Measurements from ENCODE around the gene GIT2.

GIT2 gene

GRCh38 chr12:109968801-109969200 is 27.4 kb downstream of the GIT2 start:
- DNase-seq (ENCODE audit: low read depth), result no peak

- no peak for DNase-seq (ENCODE audit: low read depth)
Measured at GRCh38 chr12:109968032-109968420, 28.1 kb downstream of the GIT2 start.

DNA sequence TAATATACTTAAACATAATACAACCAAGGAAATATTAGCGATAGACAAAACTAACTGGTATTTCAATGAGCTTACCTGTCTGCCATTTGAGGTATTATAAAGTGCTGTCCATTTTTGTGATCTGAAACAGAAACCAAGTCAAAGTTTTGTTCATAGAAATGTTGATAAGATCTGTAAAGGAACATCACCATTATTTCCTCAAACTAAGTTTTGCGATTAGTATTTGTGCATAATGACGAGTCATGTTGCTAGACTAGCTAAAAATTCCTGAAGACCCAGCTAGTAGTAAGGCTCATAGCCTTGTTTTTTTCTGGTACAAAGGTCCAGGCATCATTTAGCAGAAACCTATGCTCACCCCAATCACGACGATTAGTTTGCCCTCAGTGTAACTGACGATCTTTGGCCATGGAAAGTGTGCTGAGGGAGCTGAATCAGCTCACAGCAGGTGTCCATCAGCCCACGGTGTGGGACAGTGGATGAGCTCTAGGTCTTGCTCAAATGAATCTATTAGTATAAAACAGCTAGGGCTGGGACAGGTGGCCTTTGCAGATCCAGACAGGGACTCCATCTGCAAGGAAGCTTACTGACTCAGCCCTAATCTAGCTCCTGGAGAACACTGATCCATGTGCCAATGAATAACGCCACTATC is 28.7 kb downstream of the GIT2 start:
- DNase-seq (ENCODE audit: low read depth), result no peak

GRCh38 chr12:109966546-109966945 is 29.6 kb downstream of the GIT2 start:
- no peak for DNase-seq (ENCODE audit: low read depth)

- DNase-seq (ENCODE audit: low read depth), result peak; percentile 23
Measured at GRCh38 chr12:109963743-109964429, 32.3 kb downstream of the GIT2 start.

DNA sequence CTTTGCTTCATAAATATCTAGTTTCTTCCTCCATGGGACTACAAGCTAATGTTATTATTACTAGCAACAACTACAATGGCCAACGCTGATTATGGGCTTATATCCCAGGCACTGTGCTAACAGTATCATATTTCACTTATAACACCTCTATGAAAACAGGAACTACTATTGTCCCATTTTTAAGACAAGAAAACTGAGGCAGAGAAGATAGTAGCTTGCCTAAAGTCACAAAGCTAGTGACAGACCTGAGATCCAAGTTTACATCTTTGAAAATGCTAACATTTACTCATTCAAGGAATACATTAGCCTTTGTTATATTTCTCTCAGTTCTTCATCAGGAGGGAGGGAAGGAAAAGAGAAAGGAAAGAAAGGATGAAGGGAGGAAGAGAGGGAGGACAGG is 32.8 kb downstream of the GIT2 start:
- no peak for DNase-seq (ENCODE audit: low read depth)

GRCh38 chr12:109962398-109962797 is 33.8 kb downstream of the GIT2 start:
- no peak for DNase-seq (ENCODE audit: low read depth)

GRCh38 chr12:109961612-109962011 is 34.6 kb downstream of the GIT2 start:
- DNase-seq (ENCODE audit: low read depth), result no peak

GRCh38 chr12:109961201-109961600 is 35.0 kb downstream of the GIT2 start:
- no peak for DNase-seq (ENCODE audit: low read depth)

DNA sequence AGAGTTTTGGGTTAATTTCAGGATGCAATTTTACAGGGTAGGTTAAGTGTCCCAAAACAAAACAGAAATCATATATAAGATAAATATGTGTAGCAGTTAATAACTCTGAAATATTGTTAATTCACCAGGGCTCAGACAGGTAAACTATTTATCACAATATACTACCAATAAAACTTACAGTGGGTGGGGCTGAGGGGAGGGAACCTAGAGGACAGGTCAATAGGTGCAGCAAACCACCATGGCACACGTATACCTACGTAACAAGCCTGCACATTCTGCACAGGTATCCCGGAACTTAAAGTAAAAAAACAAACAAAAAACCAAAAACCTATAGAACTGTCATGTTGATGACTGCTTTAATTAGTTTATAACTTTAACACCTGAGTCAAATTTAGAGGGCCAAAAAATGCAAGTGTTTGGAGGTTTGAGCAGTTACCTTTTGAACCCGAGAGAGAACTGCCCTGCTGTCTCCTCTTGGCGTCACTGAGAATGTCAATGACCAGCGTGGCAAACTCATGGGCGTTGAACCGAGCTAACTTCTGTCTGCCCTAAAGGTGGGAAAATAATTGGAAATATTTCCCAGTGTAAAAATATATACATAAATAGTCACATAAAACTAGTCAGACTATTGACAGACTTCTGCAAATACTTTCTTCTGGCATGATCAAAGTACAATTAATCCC is 36.6 kb downstream of the GIT2 start:
- no peak for DNase-seq (ENCODE audit: low read depth)

DNA sequence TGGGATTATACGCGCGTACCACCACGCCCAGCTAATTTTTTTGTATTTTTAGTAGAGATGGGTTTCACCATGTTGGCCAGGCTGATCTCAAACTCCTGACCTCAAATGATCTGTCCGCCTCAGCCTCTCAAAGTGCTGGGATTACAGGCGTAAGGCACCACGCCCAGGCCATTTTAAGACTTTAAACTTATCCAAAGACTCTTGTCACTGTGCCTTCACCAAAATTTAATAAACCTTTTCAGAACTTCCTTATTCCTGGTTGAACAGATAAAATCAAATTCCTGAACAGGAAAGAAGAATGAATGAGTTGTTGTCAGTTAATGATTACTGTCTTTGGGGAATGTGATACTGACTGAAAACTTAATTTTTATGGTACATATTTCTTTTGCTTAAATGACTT is 37.8 kb downstream of the GIT2 start:
- no peak for DNase-seq (ENCODE audit: low read depth)

- DNase-seq (ENCODE audit: low read depth), result no peak
Measured at GRCh38 chr12:109953656-109954055, 42.5 kb downstream of the GIT2 start.

- DNase-seq (ENCODE audit: low read depth), result no peak
Measured at GRCh38 chr12:109952873-109953272, 43.3 kb downstream of the GIT2 start.

- DNase-seq (ENCODE audit: low read depth), result no peak
Measured at GRCh38 chr12:109952160-109952858, 43.9 kb downstream of the GIT2 start.

DNA sequence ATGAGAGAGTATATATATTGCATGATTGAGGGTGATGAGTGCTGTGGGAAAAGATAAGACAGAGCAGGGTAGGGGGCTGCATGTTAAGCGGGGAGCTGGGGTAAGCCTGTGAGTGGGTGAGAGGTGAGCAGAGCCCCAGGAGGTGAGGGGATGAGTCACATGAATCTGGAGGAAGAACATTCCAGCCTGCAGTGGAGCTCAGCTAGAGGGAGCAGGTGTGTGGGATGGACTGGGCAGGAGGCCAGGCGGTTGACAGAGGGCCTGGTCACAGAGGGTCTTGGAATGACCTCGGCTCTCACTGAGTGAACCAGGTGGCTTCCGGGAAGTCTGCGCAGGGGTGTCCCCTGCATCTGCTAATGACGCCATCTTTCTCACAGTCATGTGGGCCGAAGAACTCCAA is 44.4 kb downstream of the GIT2 start:
- peak; percentile 9 for DNase-seq (ENCODE audit: low read depth)

GRCh38 chr12:109951136-109951535 is 45.0 kb downstream of the GIT2 start:
- peak; percentile 10 for DNase-seq (ENCODE audit: low read depth)

GRCh38 chr12:109950625-109951024 is 45.5 kb downstream of the GIT2 start:
- no peak for DNase-seq (ENCODE audit: low read depth)

DNA sequence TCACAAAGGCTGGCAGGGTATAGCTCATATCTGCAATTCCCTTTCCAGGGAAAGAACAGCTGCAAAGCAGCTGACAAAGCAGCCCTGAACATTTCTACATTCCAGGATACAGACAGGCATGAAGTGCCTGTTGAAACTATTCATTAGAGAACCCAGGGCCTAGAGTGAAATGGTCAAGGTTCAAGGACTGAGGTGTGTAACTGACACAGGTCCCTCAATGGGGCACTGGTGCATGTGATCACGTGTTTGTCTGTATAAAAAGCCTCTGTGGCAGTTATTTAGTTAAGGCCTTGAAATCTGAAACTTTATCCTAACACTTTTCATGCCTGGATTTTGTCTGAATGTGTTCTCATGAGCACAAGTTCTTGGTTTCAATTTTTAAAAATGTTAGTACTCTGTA is 47.1 kb downstream of the GIT2 start:
- DNase-seq (ENCODE audit: low read depth), result peak; percentile 16

DNA sequence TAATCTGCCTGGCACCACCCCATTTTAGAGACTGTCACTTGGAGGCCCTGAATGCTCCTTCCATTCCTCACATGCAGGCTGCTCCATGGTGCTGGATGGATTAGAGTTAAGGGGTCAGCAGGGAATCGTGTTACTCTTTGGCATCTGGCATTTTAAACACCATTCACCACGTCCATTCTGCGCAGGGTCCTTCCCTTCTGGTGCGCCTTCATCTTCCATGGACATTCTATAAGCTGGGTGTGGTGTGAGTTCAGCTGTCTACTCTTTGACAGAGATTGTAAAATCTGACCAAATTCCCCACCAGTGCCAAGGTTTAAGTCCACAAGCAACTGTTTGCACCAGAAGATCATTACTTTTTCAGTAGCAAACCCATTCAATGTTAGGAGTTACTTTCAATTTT is 47.8 kb downstream of the GIT2 start:
- DNase-seq (ENCODE audit: low read depth), result no peak

GRCh38 chr12:109947521-109947920 is 48.6 kb downstream of the GIT2 start:
- no peak for DNase-seq (ENCODE audit: low read depth)

DNA sequence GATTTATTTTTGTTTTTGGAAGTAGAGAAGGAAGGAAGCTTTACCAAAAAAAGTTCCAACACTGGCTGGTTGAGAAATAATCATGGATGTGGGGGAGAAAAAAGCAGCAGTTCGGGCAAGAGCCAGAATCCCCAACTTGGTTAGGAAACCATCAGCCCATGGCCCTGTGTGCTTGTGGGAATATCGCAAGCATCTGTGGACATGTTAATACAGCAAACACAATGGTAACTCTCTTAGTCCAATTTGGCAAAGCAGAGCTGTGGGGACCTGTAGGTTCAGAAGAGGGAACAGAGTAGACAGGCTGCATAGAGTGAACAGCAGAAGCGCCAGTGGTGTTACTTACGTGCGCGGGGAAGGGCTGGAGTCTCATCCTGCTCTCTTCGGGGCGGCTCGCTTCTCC is 49.3 kb downstream of the GIT2 start:
- DNase-seq (ENCODE audit: low read depth), result no peak

DNA sequence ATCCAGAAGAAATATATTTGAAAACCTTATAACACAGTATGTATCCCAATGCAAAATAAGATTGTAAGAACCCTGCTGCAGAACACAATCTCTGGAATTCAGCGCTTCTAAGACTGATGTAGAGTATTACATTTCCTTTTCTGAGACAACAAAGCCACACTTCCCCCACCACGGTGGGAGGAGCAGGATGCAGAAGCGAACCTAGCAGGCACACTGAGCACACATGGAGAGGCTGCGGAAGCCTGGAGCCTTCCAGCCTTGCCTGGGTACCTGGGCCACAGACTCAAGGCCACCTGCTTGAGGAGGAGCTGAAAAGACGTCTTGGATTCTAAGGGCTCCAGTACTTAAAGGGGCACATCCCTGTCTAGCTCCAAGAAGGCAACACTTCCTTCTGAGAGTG is 49.7 kb downstream of the GIT2 start:
- DNase-seq (ENCODE audit: low read depth), result no peak

All from fibroblast of the conjunctiva (primary cell).